H9 (cell line): ENCODE results near the gene VPS13C. TPM values are rescaled to one million over a fixed set of nuclear protein-coding genes. Genes with fewer than 3 reads are reported as not detected.

Experiments
- DNase-seq: peaks from one replicate; pipeline ENCODE4 v3.0.0-alpha.2; 2017
- H2AFZ ChIP-seq: one replicate; pipeline ENCODE4 v1.6.1; 2013; ENCODE audit warnings: mild to moderate bottlenecking, low read length, control low read depth, moderate library complexity
- H2AK5ac ChIP-seq: 2 replicates; pipeline ENCODE4 v1.6.1; 2013; ENCODE audit warnings: low read length, control low read depth, mixed read lengths; ENCODE audit not compliant: insufficient read length
- H2BK120ac ChIP-seq: one replicate; pipeline ENCODE4 v1.6.1; 2013; ENCODE audit warnings: low read depth, mild to moderate bottlenecking, low read length, control low read depth, inconsistent platforms; ENCODE audit not compliant: poor library complexity, severe bottlenecking
- H2BK12ac ChIP-seq: 2 replicates; pipeline ENCODE4 v1.6.1; 2013; ENCODE audit warnings: low read length, control low read depth, mixed read lengths, low read depth; ENCODE audit not compliant: insufficient read length
- H2BK15ac ChIP-seq: 2 replicates; pipeline ENCODE4 v1.6.1; 2013; ENCODE audit warnings: low read depth, low read length, control low read depth
- H2BK20ac ChIP-seq: one replicate; pipeline ENCODE4 v1.6.1; 2013; ENCODE audit warnings: low read depth, mild to moderate bottlenecking, low read length, control low read depth, inconsistent platforms; ENCODE audit not compliant: poor library complexity, severe bottlenecking
- H2BK5ac ChIP-seq: 2 replicates; pipeline ENCODE4 v1.6.1; 2013; ENCODE audit warnings: low read length, control low read depth, mixed read lengths; ENCODE audit not compliant: insufficient read length
- H3K14ac ChIP-seq: 2 replicates; pipeline ENCODE4 v1.6.1; 2013; ENCODE audit warnings: low read length, control low read depth; ENCODE audit not compliant: insufficient read depth
- H3K18ac ChIP-seq: 2 replicates; pipeline ENCODE4 v1.6.1; 2013; ENCODE audit warnings: low read depth, mild to moderate bottlenecking, mixed read lengths, low read length, control low read depth; ENCODE audit not compliant: insufficient read length
- H3K23ac ChIP-seq: 2 replicates; pipeline ENCODE4 v1.6.1; 2013; ENCODE audit warnings: low read length, control low read depth, mixed read lengths, low read depth; ENCODE audit not compliant: insufficient read length
- H3K23me2 ChIP-seq: 2 replicates; pipeline ENCODE4 v1.6.1; 2013; ENCODE audit warnings: low read depth, mild to moderate bottlenecking, mixed read lengths, low read length, control low read depth; ENCODE audit not compliant: insufficient read length, poor library complexity, severe bottlenecking
- H3K27ac ChIP-seq: 2 replicates; pipeline ENCODE4 v1.5.1; 2013; ENCODE audit warnings: low read length, control low read depth, mixed read lengths, low read depth; ENCODE audit not compliant: insufficient read length
- H3K27me3 ChIP-seq: 2 replicates; pipeline ENCODE4 v1.6.1; 2013; ENCODE audit warnings: low read length, control low read depth, inconsistent platforms; ENCODE audit not compliant: insufficient read depth
- H3K4ac ChIP-seq: 2 replicates; pipeline ENCODE4 v1.6.1; 2013; ENCODE audit warnings: low read depth, mild to moderate bottlenecking, control low read depth, inconsistent platforms, low read length, moderate library complexity
- H3K4me1 ChIP-seq: 2 replicates; pipeline ENCODE4 v1.6.1; 2013; ENCODE audit warnings: low read length, control low read depth, inconsistent platforms; ENCODE audit not compliant: insufficient read depth
- H3K4me2 ChIP-seq: 2 replicates; pipeline ENCODE4 v1.6.1; 2013; ENCODE audit warnings: low read length, control low read depth, mixed read lengths; ENCODE audit not compliant: insufficient read length, insufficient read depth
- H3K56ac ChIP-seq: 2 replicates; pipeline ENCODE4 v1.6.1; 2013; ENCODE audit warnings: low read depth, mild to moderate bottlenecking, mixed read lengths, low read length, control low read depth; ENCODE audit not compliant: insufficient read length
- H3K79me1 ChIP-seq: 2 replicates; pipeline ENCODE4 v1.6.1; 2013; ENCODE audit warnings: low read depth, mild to moderate bottlenecking, moderate library complexity, low read length, control low read depth, inconsistent platforms; ENCODE audit not compliant: insufficient read depth, poor library complexity, severe bottlenecking
- H3K79me2 ChIP-seq: 2 replicates; pipeline ENCODE4 v1.6.1; 2013; ENCODE audit warnings: low read length, control low read depth, inconsistent platforms; ENCODE audit not compliant: insufficient read depth
- H3K9ac ChIP-seq: 2 replicates; pipeline ENCODE4 v1.6.1; 2013; ENCODE audit warnings: low read length, control low read depth, mixed read lengths; ENCODE audit not compliant: insufficient read length; ENCODE audit errors: extremely low read depth
- H3K9me3 ChIP-seq: one replicate; pipeline ENCODE4 v1.6.1; 2013; ENCODE audit warnings: low read depth, low read length, inconsistent platforms; ENCODE audit not compliant: control insufficient read depth
- H3T11ph ChIP-seq: one replicate; pipeline ENCODE4 v1.6.1; 2013; ENCODE audit warnings: mild to moderate bottlenecking, low read length, control low read depth, inconsistent platforms
- H4K20me1 ChIP-seq: one replicate; pipeline ENCODE4 v1.6.1; 2013; ENCODE audit not compliant: control insufficient read depth, insufficient read length, insufficient read depth
- H4K5ac ChIP-seq: 2 replicates; pipeline ENCODE4 v1.6.1; 2013; ENCODE audit warnings: low read depth, mild to moderate bottlenecking, mixed read lengths, low read length, control low read depth; ENCODE audit not compliant: insufficient read length
- H4K8ac ChIP-seq: replicated peaks from 2 replicates; pipeline ENCODE4 v1.6.1; 2013; ENCODE audit warnings: low read length, control low read depth, mixed read lengths, low read depth; ENCODE audit not compliant: insufficient read length
- H4K91ac ChIP-seq: 2 replicates; pipeline ENCODE4 v1.6.1; 2013; ENCODE audit warnings: low read depth, mild to moderate bottlenecking, moderate library complexity, mixed read lengths, low read length, control low read depth; ENCODE audit not compliant: insufficient read length
- H3K27ac Mint-ChIP-seq, 3 experiments: 2 replicates in 2 of 3; 3 replicates in 1 of 3; pipeline ENCODE4 v1.8.0; 2020 to 2021; ENCODE audit warnings: mixed read lengths in 3 of 3, mild to moderate bottlenecking in 1 of 3, moderate library complexity in 1 of 3
- H3K27me3 Mint-ChIP-seq: 2 replicates; pipeline ENCODE4 v1.8.0; 2021; ENCODE audit warnings: low read depth, mild to moderate bottlenecking, moderate library complexity, mixed read lengths
- H3K36me3 Mint-ChIP-seq, 3 experiments: 2 replicates in 2 of 3; 3 replicates in 1 of 3; pipeline ENCODE4 v1.8.0; 2020 to 2021; ENCODE audit warnings: low read depth in 3 of 3, mixed read lengths in 3 of 3; ENCODE audit not compliant: insufficient read depth in 1 of 3
- H3K4me1 Mint-ChIP-seq, 2 experiments: 2 replicates each; pipeline ENCODE4 v1.8.0; 2020; ENCODE audit warnings: mixed read lengths in 2 of 2
- H3K4me3 Mint-ChIP-seq, 2 experiments: 2 replicates in 1 of 2; 3 replicates in 1 of 2; pipeline ENCODE4 v1.8.0; 2020 to 2021; ENCODE audit warnings: mild to moderate bottlenecking in 2 of 2, mixed read lengths in 2 of 2, moderate library complexity in 1 of 2
- H3K9me3 Mint-ChIP-seq, 2 experiments: 2 replicates in 1 of 2; 3 replicates in 1 of 2; pipeline ENCODE4 v1.8.0; 2020; ENCODE audit warnings: mild to moderate bottlenecking in 2 of 2, mixed read lengths in 2 of 2, moderate library complexity in 1 of 2
- CTCF ChIP-seq: fragments of 200-600 bp; sonication (generic); conservative IDR thresholded peaks from 3 replicates; pipeline ENCODE4 v1.8.0; 2021; ENCODE audit warnings: antibody characterized with exemption, mild to moderate bottlenecking
- WGBS: extraction: QIAGEN DNeasy Blood & Tissue Kit; methylation state at CpG from one replicate; pipeline ENCODE4 v1.1.7; 2013; ENCODE audit warnings: missing lambda C conversion rate, low lambda C conversion rate, mixed read lengths; ENCODE audit not compliant: insufficient read length; ENCODE audit errors: extremely low coverage; 5-methylcytosine and 5-hydroxymethylcytosine counted together
- total RNA-seq: library from RNA; stranded (reverse); gene quantifications from 2 replicates; pipeline ENCODE4 v1.2.1, GENCODE V29; 2021

The VPS13C gene
- total RNA-seq, 1 experiment from 2014 or later: 14.2 TPM

GRCh38 chr15:62105266-62105665 is 45.0 kb upstream of the VPS13C start:
- Histone ChIP-seq H2BK12ac (no peak overlapping the region), H2BK5ac (no peak overlapping the region), H3K4me1 (0 out of 2 replicates have a peak, but pooled peaks cover 2% of the 10 kb centered on the region), H3K18ac (no peak overlapping the region), H3T11ph (no peak overlapping the region), H2AFZ (no peak overlapping the region), H3K79me1 (no peaks in the 10 kb centered on the region), H3K9ac (no peak overlapping the region), H3K27ac (no peak overlapping the region), H4K91ac (no peak overlapping the region), H3K4ac (no peak overlapping the region), H3K9me3 (no peaks in the 10 kb centered on the region), H4K8ac (no peak overlapping the region), H3K23me2 (no peaks in the 10 kb centered on the region), H4K5ac (no peak overlapping the region), H3K79me2 (no peaks in the 10 kb centered on the region), H3K23ac (no peak overlapping the region), H2BK20ac (no peak overlapping the region), H3K4me2 (no peak overlapping the region), H3K14ac (no peak overlapping the region), H4K20me1 (no peaks in the 10 kb centered on the region), H3K27me3 (no peaks in the 10 kb centered on the region), H2AK5ac (no peak overlapping the region), H2BK15ac (no peak overlapping the region), H2BK120ac (no peak overlapping the region), H3K56ac (no peak overlapping the region)
- no peak for TF ChIP-seq CTCF
- no peaks in the 10 kb centered on the region for H3K36me3 Mint-ChIP-seq
- no peak for DNase-seq
- no CpG with 5 or more reads among the region's 11 CpGs for WGBS
- no peaks in the 10 kb centered on the region for H3K9me3 Mint-ChIP-seq
- H3K27ac Mint-ChIP-seq: no peak overlapping the region
- no peaks in the 10 kb centered on the region for H3K4me1 Mint-ChIP-seq
- no peak overlapping the region for H3K4me3 Mint-ChIP-seq
- no peaks in the 10 kb centered on the region; the same call in 1 of the 2 replicates for H3K27me3 Mint-ChIP-seq
